Kidney tubule cell (primary cell): ENCODE measurements around the gene AKAP8.
"Not testable (repeated sequence)": the region's sequence is repeated elsewhere in the genome, so short reads cannot be mapped to it uniquely, and the experiment has no call there.

Experiments
- DNase-seq: peaks from one replicate; pipeline ENCODE4 v3.0.0-alpha.2; 2018; ENCODE audit warnings: low spot score

Gene AKAP8

DNA sequence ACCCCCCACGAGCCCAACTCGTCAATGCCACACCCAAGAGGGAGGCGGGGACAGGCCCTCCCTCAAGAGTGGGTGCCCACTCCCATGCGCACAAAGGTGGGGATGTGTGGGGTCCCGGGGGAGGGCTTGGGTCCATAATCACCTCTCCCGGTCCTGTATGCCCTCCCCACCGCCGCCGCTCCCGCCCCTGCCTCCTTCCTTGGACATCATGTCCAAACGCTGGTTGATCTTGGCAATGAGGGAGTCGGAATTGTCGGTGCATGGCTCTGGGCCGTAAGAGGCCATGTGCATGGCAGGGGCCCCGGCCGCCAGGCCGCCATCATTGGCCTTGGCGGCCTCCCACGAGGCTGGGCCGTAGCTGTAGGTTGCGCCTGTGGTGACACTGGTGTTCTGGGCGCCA, 5.9 kb downstream of the AKAP8 start:
- DNase-seq, result no peak

DNA sequence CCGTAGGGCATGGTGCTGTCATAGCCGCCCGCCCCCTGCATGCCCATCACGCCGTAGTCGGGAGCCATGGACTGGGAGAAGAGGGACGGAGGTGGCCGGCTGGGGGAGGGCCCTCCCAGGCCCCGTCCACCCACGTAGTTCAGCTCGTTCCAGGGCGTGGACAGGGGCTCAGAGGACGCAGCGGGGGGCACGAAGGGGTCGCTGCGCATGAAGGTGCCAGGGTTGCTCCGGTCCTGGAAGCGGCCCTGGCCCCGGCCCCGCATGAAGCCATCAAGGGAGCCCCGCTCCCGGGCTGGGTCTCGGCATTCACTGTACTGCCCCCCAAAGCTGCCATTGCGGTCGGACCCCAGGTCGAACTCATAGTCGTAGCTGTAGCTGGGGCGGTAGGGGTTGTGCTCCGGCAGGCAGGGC, 6.7 kb downstream of the AKAP8 start:
- no peak for DNase-seq

DNA sequence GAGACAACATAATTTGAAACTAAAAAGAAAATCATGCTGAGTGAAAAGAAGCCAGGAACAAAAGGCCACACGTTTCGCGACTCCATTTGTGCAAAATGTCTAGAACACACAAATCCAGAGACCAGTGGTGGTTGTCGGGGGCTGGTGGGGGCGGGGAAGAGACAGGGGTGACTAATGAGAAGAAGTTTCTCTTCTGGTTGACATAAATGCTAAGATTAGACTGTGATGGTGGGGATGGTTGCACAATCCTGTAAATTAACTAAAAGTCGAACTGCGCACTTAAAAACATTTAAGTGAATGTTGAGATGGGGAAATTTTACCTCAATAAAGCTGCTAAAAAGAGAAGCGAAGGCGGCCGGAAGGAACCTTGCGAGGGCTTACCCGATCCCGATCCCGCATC, 7.1 kb downstream of the AKAP8 start:
- DNase-seq, result no peak

DNA sequence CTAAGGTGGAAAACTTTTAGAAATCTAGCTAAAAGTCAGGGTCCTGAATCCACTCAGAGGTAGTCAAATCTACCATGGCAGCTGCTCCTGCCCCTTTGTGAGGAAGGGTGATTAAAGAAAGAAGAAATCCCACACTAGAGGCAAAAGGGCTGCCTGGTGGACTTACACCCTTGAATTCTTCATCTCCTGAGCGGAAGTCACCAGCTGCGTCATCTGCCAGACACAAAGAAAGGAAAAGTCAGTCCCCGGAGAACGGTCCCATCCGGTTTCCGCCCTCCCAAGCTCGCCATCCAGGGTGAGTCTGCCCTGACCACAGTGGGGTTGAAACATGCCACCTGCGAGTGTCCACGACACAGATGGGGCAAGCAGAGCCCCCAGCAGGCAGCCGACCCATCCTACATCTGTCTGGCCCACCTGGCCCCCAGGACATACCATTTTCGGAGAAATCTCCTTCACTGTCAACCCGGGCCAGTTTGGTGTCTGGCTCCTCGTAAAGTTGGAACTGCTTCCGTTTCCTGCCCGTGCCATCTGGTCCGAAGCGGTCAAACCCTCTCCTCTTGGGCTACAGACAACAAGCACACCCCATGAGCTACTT, 7.7 kb downstream of the AKAP8 start:
- no peak for DNase-seq

DNA sequence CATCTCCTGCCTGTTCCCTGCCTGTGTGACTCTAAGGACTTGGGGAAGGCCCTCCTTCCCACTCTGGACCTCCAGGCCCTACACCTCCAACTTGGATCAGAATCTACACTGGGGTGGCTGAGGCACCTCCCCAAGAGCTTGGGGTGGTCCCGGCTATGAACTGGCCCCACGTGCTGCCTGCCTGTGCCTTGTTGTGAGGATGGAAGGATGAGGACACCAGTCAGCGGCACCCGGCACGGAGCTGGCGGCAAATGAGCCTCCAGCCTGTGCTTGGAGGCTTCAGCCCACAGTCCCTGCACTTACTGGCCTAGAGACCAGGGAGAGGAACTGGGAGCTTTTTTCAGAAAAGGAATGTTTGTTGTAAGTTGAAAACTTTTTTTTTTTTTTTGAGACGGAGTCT, 8.5 kb downstream of the AKAP8 start:
- no peak for DNase-seq

DNA sequence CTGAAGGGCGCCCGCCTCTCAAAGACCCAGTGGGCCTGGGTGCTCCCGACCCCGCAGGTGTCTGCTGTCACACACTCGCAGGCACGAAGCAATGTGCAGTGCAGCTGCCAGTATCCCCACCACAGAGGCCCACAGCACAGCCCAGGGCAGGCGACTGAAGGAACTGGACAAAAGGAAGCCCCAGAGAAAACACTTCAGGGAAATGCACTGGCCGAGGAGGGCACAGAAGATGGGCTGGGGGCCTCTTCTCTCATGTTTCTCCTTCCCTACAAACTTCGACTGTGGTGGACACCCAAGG, 10.0 kb downstream of the AKAP8 start:
- no peak for DNase-seq

DNA sequence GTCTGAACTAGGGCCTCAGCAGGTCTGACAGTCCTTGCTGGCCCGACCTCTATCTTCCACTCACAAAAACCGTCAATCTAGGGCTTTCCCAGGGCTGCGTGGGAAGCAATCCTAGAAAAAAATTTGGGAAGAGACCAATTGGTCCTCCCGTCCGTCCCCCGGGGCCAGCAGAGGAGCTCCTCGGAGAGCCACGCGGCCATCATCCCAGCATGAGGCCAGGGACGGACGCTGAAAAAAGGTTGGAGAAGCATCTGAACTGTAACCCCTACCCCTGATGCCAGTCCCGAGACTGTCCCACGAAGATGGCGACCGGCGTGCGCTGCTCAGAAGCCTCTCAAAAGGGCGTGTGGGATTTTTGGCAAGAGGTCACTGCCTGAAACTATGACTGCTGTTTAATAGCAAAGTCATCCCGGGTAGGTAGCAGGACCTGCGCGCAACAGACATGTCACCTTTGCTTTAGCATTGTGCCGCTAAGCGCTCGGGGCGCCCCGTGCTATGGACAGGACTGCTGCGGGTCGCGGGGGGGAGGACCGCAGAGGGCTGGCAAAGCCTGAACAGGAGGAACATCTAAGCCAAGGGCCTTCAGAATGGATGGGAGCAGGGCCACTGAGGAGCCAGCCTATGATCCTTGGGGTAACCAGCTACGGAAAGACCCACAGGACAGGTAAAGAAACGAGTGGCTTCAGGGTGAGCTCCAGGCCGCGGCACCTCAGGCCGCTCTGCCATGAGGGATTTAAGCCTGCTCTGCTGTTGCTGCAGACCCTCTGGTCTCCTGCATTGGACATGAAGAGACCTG, 10.6 kb downstream of the AKAP8 start:
- no peak for DNase-seq

DNA sequence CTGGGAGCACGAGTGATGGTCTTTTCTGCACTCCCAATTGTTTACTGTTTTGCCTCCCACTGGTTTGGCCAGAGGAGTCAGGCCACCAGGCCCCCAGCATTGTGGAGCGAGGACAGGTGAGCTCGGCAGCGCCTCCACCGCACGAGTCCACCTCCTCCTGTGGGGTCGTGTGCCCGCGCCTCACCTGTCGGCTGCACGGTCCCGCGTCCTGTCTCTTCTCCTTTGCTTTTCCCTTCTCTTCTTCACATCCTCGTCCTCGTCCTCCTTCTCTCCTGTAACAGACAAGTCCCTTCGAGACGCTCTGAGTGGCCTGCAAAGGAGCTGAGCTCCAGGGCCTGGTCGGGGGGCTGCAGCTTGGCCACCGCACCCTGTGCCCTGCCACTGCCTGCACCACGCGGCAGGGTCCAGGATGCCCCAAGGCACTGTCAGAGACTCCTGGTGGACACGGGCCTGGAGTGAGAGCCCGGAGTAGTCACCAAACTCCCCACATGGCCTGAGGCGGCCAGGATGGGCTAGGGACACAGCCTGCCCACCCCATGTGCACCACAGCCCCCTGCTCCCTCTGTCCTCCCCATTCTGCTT, 11.4 kb downstream of the AKAP8 start:
- DNase-seq, result no peak

DNA sequence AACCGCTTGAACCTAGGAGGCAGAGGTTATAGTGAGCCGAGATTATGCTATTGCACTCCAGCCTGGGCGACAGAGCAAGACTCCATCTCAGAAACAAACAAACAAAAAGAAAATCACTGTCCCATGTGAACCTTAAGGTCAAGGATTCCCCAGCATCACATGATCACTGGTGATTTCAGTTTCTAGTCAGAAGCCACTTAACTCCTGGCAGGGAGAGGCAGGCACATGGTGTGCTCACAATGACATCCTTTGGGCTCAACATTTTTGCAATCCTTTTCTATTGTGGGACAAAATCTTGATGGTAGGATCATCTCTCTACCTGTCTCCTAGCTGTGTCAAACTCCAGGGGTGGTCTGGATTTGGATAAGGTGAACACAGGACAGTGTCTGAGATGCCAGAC, 12.1 kb downstream of the AKAP8 start:
- no peak for DNase-seq

DNA sequence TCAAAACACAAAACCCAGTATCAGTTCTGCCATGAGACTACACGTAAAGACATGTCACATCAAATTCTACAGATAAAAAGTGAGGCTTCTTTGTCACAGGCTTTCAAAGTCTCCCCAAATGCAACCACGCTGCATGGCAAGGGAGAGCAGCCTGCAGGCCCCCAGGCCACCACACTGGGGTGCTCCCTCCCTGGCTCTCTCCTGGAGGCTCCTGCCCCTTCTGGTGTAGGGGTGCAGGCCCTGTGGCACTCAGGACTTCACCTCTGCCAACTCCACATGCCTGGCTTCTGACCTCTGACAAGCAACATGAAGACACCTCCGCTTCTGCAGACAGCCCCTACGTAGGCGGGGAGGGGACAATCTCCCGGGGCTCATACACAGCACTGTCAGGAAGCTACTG, 14.3 kb downstream of the AKAP8 start:
- no peak for DNase-seq

DNA sequence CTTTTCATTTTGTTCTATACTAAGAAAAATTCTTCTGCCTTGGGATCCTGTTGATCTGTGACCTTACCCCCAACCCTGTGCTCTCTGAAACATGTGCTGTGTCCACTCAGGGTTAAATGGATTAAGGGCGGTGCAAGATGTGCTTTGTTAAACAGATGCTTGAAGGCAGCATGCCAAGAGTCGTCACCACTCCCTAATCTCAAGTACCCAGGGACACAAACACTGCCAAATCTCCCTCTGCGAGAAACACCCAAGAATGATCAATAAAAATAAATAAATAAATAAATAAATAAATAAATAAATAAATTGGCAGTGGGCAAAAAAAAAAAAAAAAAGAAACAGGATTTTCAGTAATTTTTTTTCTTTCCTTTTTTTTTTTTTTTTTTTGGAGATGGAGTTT, 15.8 kb downstream of the AKAP8 start:
- not testable (repeated sequence) for DNase-seq

DNA sequence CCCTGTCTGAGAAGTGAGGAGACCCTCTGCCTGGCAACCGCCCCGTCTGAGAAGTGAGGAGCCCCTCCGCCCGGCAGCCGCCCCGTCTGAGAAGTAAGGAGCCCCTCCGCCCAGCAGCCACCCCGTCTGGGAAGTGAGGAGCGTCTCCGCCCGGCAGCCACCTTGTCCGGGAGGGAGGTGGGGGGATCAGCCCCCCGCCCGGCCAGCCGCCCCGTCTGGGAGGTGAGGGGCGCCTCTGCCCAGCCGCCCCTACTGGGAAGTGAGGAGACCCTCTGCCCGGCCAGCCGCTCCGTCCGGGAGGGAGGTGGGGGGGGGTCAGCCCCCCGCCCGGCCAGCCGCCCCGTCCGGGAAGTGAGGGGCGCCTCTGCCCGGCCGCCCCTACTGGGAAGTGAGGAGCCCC, 16.5 kb downstream of the AKAP8 start:
- not testable (repeated sequence) for DNase-seq

DNA sequence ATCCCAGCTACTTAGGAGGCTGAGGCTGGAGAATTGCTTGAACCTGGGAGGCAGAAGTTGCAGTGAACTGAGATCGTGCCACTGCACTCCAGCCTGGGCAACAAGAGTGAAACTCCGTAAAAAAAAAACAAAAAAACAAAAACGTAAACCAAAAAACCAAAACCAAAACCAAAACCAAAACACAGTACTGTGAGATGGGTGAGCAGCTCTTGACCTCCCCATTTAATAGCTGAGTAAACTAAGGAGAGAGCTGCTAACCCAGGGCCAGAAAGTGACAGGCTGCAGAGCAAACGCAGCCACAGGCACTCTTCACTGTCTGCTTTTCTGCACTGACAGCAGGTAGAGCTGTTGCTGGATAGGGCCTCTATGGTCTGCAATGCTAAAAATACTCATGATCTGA, 19.6 kb downstream of the AKAP8 start:
- not testable (repeated sequence) for DNase-seq

DNA sequence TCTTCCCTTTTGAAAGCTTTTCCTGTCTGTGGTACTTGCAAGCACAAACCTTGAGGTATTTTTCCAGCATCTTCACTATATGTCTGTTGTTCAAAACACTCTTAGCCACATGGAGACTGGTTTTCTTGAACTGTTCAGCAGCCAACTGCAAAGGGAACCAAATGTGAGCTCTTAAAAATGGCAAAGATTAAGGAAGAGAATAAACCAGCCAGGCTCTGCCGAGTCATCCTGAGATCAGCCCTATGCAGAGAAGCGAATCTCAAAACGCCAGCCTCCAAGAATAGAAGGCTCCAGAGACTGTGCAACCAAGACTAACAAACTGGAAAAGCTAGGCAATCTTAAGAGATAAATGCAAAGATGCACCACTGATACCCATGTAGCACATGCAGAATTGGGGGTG, 20.7 kb downstream of the AKAP8 start:
- DNase-seq, result no peak

DNA sequence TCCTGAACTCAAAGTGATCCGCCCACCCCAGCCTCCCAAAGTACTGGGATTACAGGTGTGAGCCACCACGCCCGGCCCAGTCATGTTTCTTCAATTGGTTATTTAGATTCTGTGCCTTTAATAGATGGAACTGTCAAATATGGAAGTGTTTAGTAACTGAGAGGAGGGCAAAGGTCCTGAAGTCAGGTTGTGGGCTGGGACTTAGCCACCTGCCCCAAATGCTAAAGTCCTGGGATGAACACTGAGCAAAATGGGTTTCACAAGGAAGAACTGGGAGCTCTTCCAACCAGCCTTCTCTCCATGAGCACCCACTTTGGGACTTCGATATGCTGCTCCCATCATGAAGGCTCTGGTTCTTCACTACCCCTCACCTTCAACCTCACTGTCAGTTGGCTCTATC, 21.7 kb downstream of the AKAP8 start:
- no peak for DNase-seq

DNA sequence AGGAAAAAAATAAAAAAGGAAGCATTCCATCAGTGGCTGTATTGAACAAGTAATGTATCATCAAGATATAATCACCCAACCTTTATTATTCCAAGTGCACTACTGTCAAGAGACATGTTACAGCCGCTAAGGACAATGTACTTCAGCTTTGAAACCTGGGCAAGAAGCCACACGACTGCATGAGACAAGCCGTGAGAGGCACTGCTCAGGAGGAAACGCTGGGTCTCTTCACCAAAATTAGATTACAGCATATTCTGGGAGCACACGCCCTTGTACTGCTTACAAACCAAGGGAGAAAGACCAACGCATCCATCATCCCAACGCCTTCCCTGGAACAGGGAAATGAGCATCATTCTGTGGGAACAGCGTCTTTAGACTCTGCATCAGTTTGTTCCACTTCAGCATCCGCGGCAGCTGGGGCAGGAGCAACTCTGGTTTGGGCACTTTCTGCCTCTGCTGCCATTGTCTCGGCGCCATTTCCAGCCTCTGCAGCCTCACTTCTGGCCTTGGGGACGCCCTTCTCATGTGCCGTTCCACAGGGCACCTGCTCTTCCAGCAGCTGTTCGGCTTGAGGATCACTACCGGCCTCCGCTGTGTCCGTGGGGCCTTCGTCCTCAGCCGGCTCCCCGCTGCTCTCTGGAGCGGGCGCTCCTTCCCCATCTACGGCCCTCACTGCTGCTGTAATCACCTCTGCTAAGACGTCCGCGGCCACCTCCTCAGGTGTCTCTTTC, 24.9 kb downstream of the AKAP8 start:
- DNase-seq, result no peak

DNA sequence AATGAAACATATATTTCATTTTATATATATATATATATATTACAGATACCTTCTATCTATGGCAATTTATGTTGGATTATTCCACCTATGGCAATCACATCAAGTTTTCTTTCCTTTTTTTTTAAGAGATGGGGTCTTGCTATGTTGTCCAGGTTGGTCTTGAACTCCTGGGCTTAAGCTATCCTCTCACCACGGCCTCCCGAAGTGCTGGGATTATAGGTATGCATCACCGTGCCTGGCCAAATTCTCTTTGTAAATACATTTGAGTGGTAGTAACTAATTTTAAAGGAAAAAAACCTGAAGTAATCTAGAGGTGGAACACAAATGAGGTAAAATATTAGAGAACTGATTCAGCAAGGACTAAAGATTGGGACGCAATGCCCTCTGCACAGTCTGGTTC, 25.7 kb downstream of the AKAP8 start:
- DNase-seq, result no peak

DNA sequence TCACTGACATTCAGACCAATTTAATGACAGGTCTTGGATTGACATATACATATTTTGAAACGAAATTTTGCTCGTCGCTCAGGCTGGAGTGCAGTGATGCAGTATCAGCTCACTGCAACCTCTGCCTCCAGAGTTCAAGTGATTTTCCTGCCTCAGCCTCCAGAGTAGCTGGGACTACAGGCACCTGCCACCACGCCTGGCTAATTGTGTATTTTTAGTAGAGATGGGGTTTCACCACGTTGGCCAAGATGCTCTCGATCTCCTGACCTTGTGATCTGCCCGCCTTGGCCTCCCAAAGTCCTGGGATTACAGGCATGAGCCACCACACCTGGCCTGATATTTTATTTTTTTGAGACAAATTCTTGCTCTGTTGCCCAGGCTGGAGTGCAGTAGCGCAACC, 27.1 kb downstream of the AKAP8 start:
- not testable (repeated sequence) for DNase-seq

DNA sequence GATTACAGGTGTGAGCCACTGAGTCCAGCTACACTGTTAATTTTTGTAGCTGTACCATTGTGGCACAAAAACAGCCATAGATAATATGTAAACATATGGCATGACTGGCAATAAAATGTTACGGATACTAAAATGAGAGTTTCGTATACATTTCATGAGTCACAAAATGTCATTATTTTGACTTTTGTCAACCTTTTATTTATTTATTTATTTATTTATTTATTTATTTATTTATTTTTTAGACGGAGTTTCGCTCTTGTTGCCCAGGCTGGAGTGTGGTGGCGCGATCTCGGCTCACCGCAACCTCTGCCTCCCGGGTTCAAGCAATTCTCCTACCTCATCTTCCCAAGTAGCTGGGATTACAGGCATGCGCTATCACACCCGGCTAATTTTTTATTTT, 38.3 kb downstream of the AKAP8 start:
- DNase-seq, result not testable (repeated sequence)

DNA sequence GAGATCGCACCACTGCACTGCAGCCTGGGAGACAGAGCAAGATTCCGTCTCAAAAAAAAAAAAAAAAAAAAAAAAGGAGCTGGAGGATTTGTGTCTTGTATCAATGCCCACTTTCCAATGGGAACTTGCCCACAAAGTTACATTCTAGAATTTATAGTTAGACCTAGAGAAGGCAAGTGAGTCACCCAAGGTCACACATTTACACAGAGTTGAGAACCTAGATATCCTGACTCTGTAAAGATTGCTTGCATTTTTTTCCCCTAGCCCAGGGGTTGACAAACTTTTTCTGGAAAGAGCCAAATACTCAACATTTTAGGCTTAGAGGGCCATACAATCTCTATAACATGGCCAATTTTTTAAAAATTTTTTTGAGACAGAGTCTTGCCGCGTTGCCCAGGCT, 39.5 kb downstream of the AKAP8 start:
- DNase-seq, result no peak

DNA sequence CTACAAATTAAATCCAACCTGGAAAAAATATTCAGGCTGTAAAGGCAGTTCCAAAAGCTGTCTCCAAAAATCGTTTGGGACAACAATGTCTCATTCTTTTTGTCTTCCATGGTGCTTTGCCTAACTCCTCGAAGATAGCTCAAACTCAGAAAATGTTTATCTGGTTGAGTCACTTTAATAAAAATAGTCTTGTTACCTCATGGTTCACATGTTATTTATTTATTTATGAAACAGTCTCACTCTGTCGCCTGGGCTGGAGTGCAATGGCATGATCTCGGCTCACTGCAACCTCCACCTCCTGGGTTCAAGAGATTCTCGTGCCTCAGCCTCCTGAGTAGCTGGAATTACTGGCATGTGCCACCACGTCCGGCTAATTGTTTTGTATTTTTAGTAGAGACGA, 42.4 kb downstream of the AKAP8 start:
- peak; percentile 48 for DNase-seq

DNA sequence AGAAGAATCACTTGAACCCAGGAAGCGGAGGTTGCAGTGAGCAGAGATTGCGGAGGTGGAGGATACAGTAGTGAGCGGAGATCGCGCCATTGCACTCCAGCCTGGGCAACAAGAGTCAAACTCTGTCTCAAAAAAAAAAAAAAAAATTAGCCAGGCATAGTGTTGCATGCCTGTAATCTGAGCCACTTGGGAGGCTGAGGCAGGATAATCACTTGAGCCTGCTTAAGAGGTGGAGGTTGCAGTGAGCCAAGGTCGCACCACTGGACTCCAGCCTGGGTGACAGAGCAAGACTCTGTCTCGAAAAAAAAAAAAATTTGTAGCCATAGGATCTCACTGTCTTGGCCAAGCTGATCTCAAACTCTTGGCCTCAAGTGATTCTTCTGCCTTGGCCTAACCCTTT, 43.6 kb downstream of the AKAP8 start:
- DNase-seq, result not testable (repeated sequence)

DNA sequence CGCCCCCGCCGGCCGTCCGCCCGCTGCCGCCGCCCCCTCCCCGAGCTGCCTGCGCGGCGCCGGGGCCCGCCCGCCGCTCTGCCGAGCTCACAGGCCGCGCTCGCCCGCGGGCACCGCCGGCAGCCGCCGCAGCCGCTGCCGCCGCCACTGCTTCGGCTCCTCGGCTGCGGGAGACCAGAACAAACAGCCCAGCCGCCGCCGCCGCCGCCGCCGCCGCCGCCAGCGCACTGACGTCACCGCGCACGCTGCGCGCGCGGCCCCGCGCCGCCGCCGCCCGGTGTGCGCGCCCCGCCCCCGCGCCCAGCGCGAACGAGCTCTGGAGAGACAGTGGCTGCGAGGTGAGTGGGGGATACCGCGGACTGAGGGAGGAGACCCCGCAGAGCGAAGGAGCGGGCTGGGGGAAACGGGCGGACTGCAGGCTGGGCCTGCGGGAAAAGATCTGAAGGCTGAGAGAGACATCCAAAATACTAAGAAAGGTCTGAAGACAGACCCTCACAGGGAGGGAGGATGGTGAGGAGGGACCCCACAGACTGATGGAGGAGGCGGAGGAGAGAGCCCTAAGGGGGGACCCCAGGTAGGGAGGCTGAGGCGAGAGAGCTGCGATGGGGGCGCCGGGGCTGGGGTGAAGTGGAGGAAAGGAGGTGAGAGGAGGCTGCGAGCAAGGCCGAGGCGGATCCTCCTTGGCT, 47.1 kb downstream of the AKAP8 start, which contains the start of gene BRD4:
TSS of gene BRD4 (minus strand) at position 229 of the 686 bp plus-strand sequence. CDS start 59,440 bp downstream, outside the sequence.
- DNase-seq, result peak; percentile 77
